Common myeloid progenitor, CD34-positive (primary cell): ENCODE results near the gene TRAT1.

ENCODE experiments used
- CTCF ChIA-PET: fragments of 350-600 bp; sonication (Branson Sonifier 250); formaldehyde crosslinking; loops from one replicate; lab custom pipeline; 2021; ENCODE audit warnings: antibody characterized with exemption; lab: Charles Lee
- POLR2A ChIA-PET: fragments of 350-600 bp; sonication (Branson Sonifier 250); formaldehyde crosslinking; loops from one replicate; lab custom pipeline; 2021; ENCODE audit warnings: antibody characterized with exemption; lab: Charles Lee
- DNase-seq, 3 donors: peaks; one replicate each; pipeline versions ENCODE4 v3.0.0 to v3.0.0-alpha.2; 2013
- H3K27ac ChIP-seq, 2 experiments: 1 replicate in 1 of 2; 2 replicates in 1 of 2; pipeline ENCODE4 v1.7.0; 2013; ENCODE audit warnings: inconsistent platforms in 2 of 2, low read length in 2 of 2, mild to moderate bottlenecking in 2 of 2, low read depth in 1 of 2, moderate library complexity in 1 of 2; ENCODE audit not compliant: severe bottlenecking in 2 of 2, insufficient read depth in 1 of 2, poor library complexity in 1 of 2
- H3K27me3 ChIP-seq, 5 experiments: replicated peaks in 2 of 5; 1 replicate in 3 of 5; 2 replicates in 2 of 5; pipeline versions ENCODE4 v1.6.1 to v1.7.0; 2013; ENCODE audit warnings: low read length in 4 of 5, mild to moderate bottlenecking in 2 of 5, moderate library complexity in 2 of 5, inconsistent platforms in 1 of 5; ENCODE audit not compliant: insufficient read depth in 5 of 5, control insufficient read depth in 4 of 5
- H3K36me3 ChIP-seq, 4 experiments: 1 replicate in 2 of 4; 2 replicates in 2 of 4; pipeline versions ENCODE4 v1.6.1 to v1.7.0; 2013; ENCODE audit warnings: low read length in 3 of 4, control low read depth in 1 of 4, mild to moderate bottlenecking in 1 of 4; ENCODE audit not compliant: control insufficient read depth in 4 of 4, insufficient read depth in 4 of 4
- H3K4me1 ChIP-seq, 4 experiments: 1 replicate in 3 of 4; 2 replicates in 1 of 4; pipeline versions ENCODE4 v1.6.1 to v1.7.1; 2013; ENCODE audit warnings: low read length in 3 of 4, mild to moderate bottlenecking in 3 of 4, control low read depth in 1 of 4, inconsistent platforms in 1 of 4, moderate library complexity in 1 of 4; ENCODE audit not compliant: control insufficient read depth in 4 of 4, insufficient read depth in 4 of 4; ENCODE audit errors: control extremely low read depth in 1 of 4
- H3K4me3 ChIP-seq, 7 experiments: 1 replicate in 4 of 7; 2 replicates in 3 of 7; pipeline versions ENCODE4 v1.5.1 to v1.7.0; 2013; ENCODE audit warnings: mild to moderate bottlenecking in 7 of 7, low read length in 6 of 7, moderate library complexity in 6 of 7, inconsistent platforms in 2 of 7, low read depth in 2 of 7, control low read depth in 1 of 7; ENCODE audit not compliant: insufficient read depth in 4 of 7, control insufficient read depth in 1 of 7; ENCODE audit errors: extremely low read depth in 1 of 7
- H3K9me3 ChIP-seq, 5 experiments: 1 replicate in 4 of 5; 2 replicates in 1 of 5; pipeline versions ENCODE4 v1.6.1 to v1.7.1; 2013; ENCODE audit warnings: low read length in 4 of 5, mild to moderate bottlenecking in 2 of 5, inconsistent platforms in 1 of 5, low read depth in 1 of 5, moderate library complexity in 1 of 5; ENCODE audit not compliant: control insufficient read depth in 4 of 5, insufficient read depth in 2 of 5; ENCODE audit errors: control extremely low read depth in 1 of 5
- whole genome bisulfite sequencing: methylation state at CpG from one replicate; pipeline ENCODE4 v1.1.5; 2013; ENCODE audit not compliant: insufficient coverage; 5-methylcytosine and 5-hydroxymethylcytosine counted together

The TRAT1 gene

GRCh38 chr3:108830991-108831614, 8.5 kb downstream of the TRAT1 start:
- POLR2A ChIA-PET = no interaction called here
- WGBS = 64% methylated on average over 2 of the region's 4 CpGs
- no peak overlapping the region for H3K4me3 ChIP-seq
- CTCF ChIA-PET = no interaction called here
- H3K36me3 ChIP-seq = no peaks in the 10 kb centered on the region
- DNase-seq = no peak
- H3K9me3 ChIP-seq = no peaks in the 10 kb centered on the region
- H3K27me3 ChIP-seq = peaks cover 0 to 3% (median 0%) of the 10 kb centered on the region in 5 experiments
- no peaks in the 10 kb centered on the region for H3K4me1 ChIP-seq
- H3K27ac ChIP-seq = no peak overlapping the region

GRCh38 chr3:108833611-108834010, 11.0 kb downstream of the TRAT1 start:
- Histone ChIP-seq H3K4me3 (no peak overlapping the region), H3K36me3 (no peaks in the 10 kb centered on the region), H3K9me3 (no peaks in the 10 kb centered on the region), H3K27ac (no peak overlapping the region), H3K27me3 (peaks cover 0 to 3% (median 0%) of the 10 kb centered on the region in 5 experiments), H3K4me1 (no peaks in the 10 kb centered on the region)
- DNase-seq = no peak
- ChIA-PET POLR2A (interaction anchor here (0.6 kb wide), 1 partner anchor 942 kb away, joined by 5 read pairs; no protein-coding TSS in a partner anchor), CTCF (no interaction called here)
- 86% methylated on average over 1 of the region's 1 CpG for WGBS

- Histone ChIP-seq H3K4me1 (no peaks in the 10 kb centered on the region), H3K9me3 (no peaks in the 10 kb centered on the region), H3K36me3 (no peaks in the 10 kb centered on the region), H3K4me3 (no peak overlapping the region), H3K27ac (no peak overlapping the region), H3K27me3 (peaks cover 0 to 3% (median 0%) of the 10 kb centered on the region in 5 experiments)
- DNase-seq = no peak
- ChIA-PET CTCF (no interaction called here), POLR2A (no interaction called here)
- WGBS = no CpG with 5 or more reads among the region's 1 CpG
These were observed 12.0 kb downstream of the TRAT1 start for GRCh38 chr3:108834551-108834950.

- POLR2A ChIA-PET = no interaction called here
- Histone ChIP-seq H3K9me3 (no peaks in the 10 kb centered on the region), H3K4me1 (no peaks in the 10 kb centered on the region), H3K4me3 (no peak overlapping the region), H3K36me3 (no peaks in the 10 kb centered on the region), H3K27ac (no peak overlapping the region), H3K27me3 (peaks cover 0 to 3% (median 0%) of the 10 kb centered on the region in 5 experiments)
- 89% methylated on average over 1 of the region's 2 CpGs for WGBS
- no peak for DNase-seq
- CTCF ChIA-PET = no interaction called here
These were observed 12.5 kb downstream of the TRAT1 start for GRCh38 chr3:108835101-108835500.

GRCh38 chr3:108838436-108838835, 15.8 kb downstream of the TRAT1 start:
- POLR2A ChIA-PET = no interaction called here
- WGBS = 63% methylated on average over 3 of the region's 3 CpGs
- Histone ChIP-seq H3K9me3 (no peaks in the 10 kb centered on the region), H3K36me3 (no peaks in the 10 kb centered on the region), H3K4me3 (no peak overlapping the region), H3K27ac (no peak overlapping the region), H3K27me3 (peaks cover 0 to 3% (median 0%) of the 10 kb centered on the region in 5 experiments), H3K4me1 (no peaks in the 10 kb centered on the region)
- no peak for DNase-seq
- CTCF ChIA-PET = no interaction called here

- WGBS = 88% methylated on average over 1 of the region's 5 CpGs
- peaks cover 0 to 1% (median 0%) of the 10 kb centered on the region in 5 experiments for H3K9me3 ChIP-seq
- H3K36me3 ChIP-seq = peaks cover 0 to 2% (median 0%) of the 10 kb centered on the region in 4 experiments
- POLR2A ChIA-PET = interaction anchor here (0.6 kb wide), 1 partner anchor 16 kb away, joined by 5 read pairs; no protein-coding TSS in a partner anchor
- DNase-seq = no peak
- no peaks in the 10 kb centered on the region for H3K27me3 ChIP-seq
- H3K4me1 ChIP-seq = no peaks in the 10 kb centered on the region
- CTCF ChIA-PET = no interaction called here
- no peak overlapping the region for H3K27ac ChIP-seq
- no peak overlapping the region for H3K4me3 ChIP-seq
These were observed 23.2 kb downstream of the TRAT1 start for GRCh38 chr3:108845709-108846293.

GRCh38 chr3:108847187-108847586, 24.6 kb downstream of the TRAT1 start:
- no peaks in the 10 kb centered on the region for H3K27me3 ChIP-seq
- H3K4me1 ChIP-seq = no peaks in the 10 kb centered on the region
- no peak overlapping the region for H3K4me3 ChIP-seq
- no peak overlapping the region for H3K27ac ChIP-seq
- peaks cover 0 to 2% (median 0%) of the 10 kb centered on the region in 4 experiments for H3K36me3 ChIP-seq
- no peak for DNase-seq
- WGBS = 100% methylated on average over 1 of the region's 2 CpGs
- ChIA-PET POLR2A (no interaction called here), CTCF (no interaction called here)
- H3K9me3 ChIP-seq = peaks cover 0 to 1% (median 0%) of the 10 kb centered on the region in 5 experiments
